ENCODE measurements around the gene C12orf56. TPM values are rescaled to one million over a fixed set of nuclear protein-coding genes. Genes with fewer than 3 reads are reported as not detected.

The C12orf56 gene
- total and polyA plus RNA-seq, 9 of the 15 experiments (the other 6 are each of a cell fraction or from before 2014, with no cell fraction given) = 0.40 to 4.8 (median 1.2) TPM

GRCh38 chr12:64403707-64404469 is 13.3 kb upstream of the C12orf56 start, which contains the start of gene XPOT (continued):
- TF ChIP-seq HMGN3 (IDR thresholded peaks at IDR 0.05; ENCODE audit: borderline replicate concordance, extremely low read depth, insufficient read length, low read depth, low read length) (no peak), CHD7 (IDR thresholded peaks at IDR 0.05; ENCODE audit: low read depth, low read length) (no peak), NR3C1 (CRISPR knock-in tag; IDR thresholded peaks at IDR 0.05) (no peak), DEAF1 (CRISPR knock-in tag; IDR thresholded peaks at IDR 0.05) (no peak), ZNF282 (CRISPR knock-in tag; IDR thresholded peaks at IDR 0.05) (no peak), GABPB2 (CRISPR knock-in tag; conservative IDR thresholded peaks at IDR 0.05) (no peak), KDM1A (IDR thresholded peaks at IDR 0.05) (no peak), SRSF9 (IDR thresholded peaks at IDR 0.05; ENCODE audit: borderline replicate concordance, low read depth, low read length) (no peak), CBX3 (IDR thresholded peaks at IDR 0.05; ENCODE audit: borderline replicate concordance in 1 of 2, low read length in 2 of 2) (no peak), TGIF2 (CRISPR knock-in tag; IDR thresholded peaks at IDR 0.05) (0 out of 2 replicates have a peak, but pooled peaks have one; percentile 26), BACH1 (tag; IDR thresholded peaks at IDR 0.05) (0 out of 2 replicates have a peak, but pooled peaks have one; percentile 15), ATF3 (IDR thresholded peaks at IDR 0.05) (peak; percentile 50), ATF3 (CRISPR knock-in tag; conservative IDR thresholded peaks at IDR 0.05) (no peak; the same call in 1 of the 2 replicates), TFAM (CRISPR knock-in tag; conservative IDR thresholded peaks at IDR 0.05) (no peak)

Measured in K562 (cell line).